ENCODE data around the gene BHLHE41. TPM values are rescaled to one million over a fixed set of nuclear protein-coding genes. Genes with fewer than 3 reads are reported as not detected.

The BHLHE41 gene
- total RNA-seq, 1 experiment from 2014 or later: 7.6 TPM

GRCh38 chr12:26153421-26154154 lies 28.8 kb upstream of the BHLHE41 start:
- Mint-ChIP-seq H3K36me3 (no peaks in the 10 kb centered on the region), H3K9me3 (peaks cover 3% of the 10 kb centered on the region; the same call in 1 of the 2 replicates), H3K27ac (no peak overlapping the region), H3K4me3 (no peak overlapping the region), H3K4me1 (peaks cover 42% of the 10 kb centered on the region), H3K27me3 (ENCODE audit: low read depth) (no peaks in the 10 kb centered on the region)
- ChIA-PET CTCF (interaction anchor here (0.9 kb wide), 1 partner anchor 30 kb away, joined by 3 read pairs; no protein-coding TSS in a partner anchor), POLR2A (no interaction called here)
- ATAC-seq: no peak
- no peak for DNase-seq (ENCODE audit: low spot score)
- TF ChIP-seq GABPB1 (CRISPR knock-in tag; IDR thresholded peaks at IDR 0.05) (0 out of 2 replicates have a peak, but pooled peaks have one; percentile 5), HMGA2 (CRISPR knock-in tag; IDR thresholded peaks at IDR 0.05) (no peak)

- ChIA-PET POLR2A (no interaction called here), CTCF (no interaction called here)
- Mint-ChIP-seq H3K27me3 (ENCODE audit: low read depth) (no peaks in the 10 kb centered on the region), H3K4me1 (peaks cover 38% of the 10 kb centered on the region), H3K36me3 (no peaks in the 10 kb centered on the region), H3K9me3 (peaks cover 3% of the 10 kb centered on the region; the same call in 1 of the 2 replicates), H3K27ac (no peak overlapping the region), H3K4me3 (no peak overlapping the region)
- DNase-seq (ENCODE audit: low spot score) (no peak), ATAC-seq (no peak)
- TF ChIP-seq ZNF121 (CRISPR knock-in tag; IDR thresholded peaks at IDR 0.05) (no peak), ZSCAN18 (CRISPR knock-in tag; IDR thresholded peaks at IDR 0.05) (no peak), ZNF396 (CRISPR knock-in tag; IDR thresholded peaks at IDR 0.05; ENCODE audit: borderline replicate concordance) (no peak), PRRX2 (CRISPR knock-in tag; IDR thresholded peaks at IDR 0.05) (no peak), JUN (CRISPR knock-in tag; IDR thresholded peaks at IDR 0.05) (no peak), E2F1 (CRISPR knock-in tag; IDR thresholded peaks at IDR 0.05) (no peak), NR3C1 (CRISPR knock-in tag; conservative IDR thresholded peaks at IDR 0.05; ENCODE audit: low read depth) (no peak), TCF7 (CRISPR knock-in tag; IDR thresholded peaks at IDR 0.05; ENCODE audit: low read depth) (no peak), NR1H2 (CRISPR knock-in tag; IDR thresholded peaks at IDR 0.05) (no peak)
These were observed 27.8 kb upstream of the BHLHE41 start for GRCh38 chr12:26152507-26153102.

- no peak for TF ChIP-seq ZNF671 (CRISPR knock-in tag; IDR thresholded peaks at IDR 0.05)
- TF ChIP-seq MYBL2 (CRISPR knock-in tag; IDR thresholded peaks at IDR 0.05): no peak
- no peak for TF ChIP-seq ZNF121 (CRISPR knock-in tag; IDR thresholded peaks at IDR 0.05)
- TF ChIP-seq NFATC4 (CRISPR knock-in tag; IDR thresholded peaks at IDR 0.05): no peak
- no peak for TF ChIP-seq JUN (CRISPR knock-in tag; IDR thresholded peaks at IDR 0.05)
- TF ChIP-seq ZNF317 (CRISPR knock-in tag; IDR thresholded peaks at IDR 0.05; ENCODE audit: borderline replicate concordance, low read depth): no peak
- no peak for TF ChIP-seq NFYB (CRISPR knock-in tag; conservative IDR thresholded peaks at IDR 0.05; ENCODE audit: low read depth)
- no peak for TF ChIP-seq ETV6 (CRISPR knock-in tag; IDR thresholded peaks at IDR 0.05)
- TF ChIP-seq KAT7 (CRISPR knock-in tag; IDR thresholded peaks at IDR 0.05; ENCODE audit: borderline replicate concordance): no peak
- TF ChIP-seq TP53 (CRISPR knock-in tag; IDR thresholded peaks at IDR 0.05): no peak
- no peak for TF ChIP-seq GRHL2 (CRISPR knock-in tag; IDR thresholded peaks at IDR 0.05; ENCODE audit: insufficient replicate concordance, severe bottlenecking)
- TF ChIP-seq ZNF138 (CRISPR knock-in tag; conservative IDR thresholded peaks at IDR 0.05): no peak
- TF ChIP-seq ESRRA (CRISPR knock-in tag; IDR thresholded peaks at IDR 0.05; ENCODE audit: borderline replicate concordance): no peak
- no peak for TF ChIP-seq CREB1 (CRISPR knock-in tag; IDR thresholded peaks at IDR 0.05)
- TF ChIP-seq MXD4 (CRISPR knock-in tag; IDR thresholded peaks at IDR 0.05; ENCODE audit: borderline replicate concordance): no peak
- TF ChIP-seq JAZF1 (CRISPR knock-in tag; IDR thresholded peaks at IDR 0.05): no peak
- no peak for TF ChIP-seq AR (CRISPR knock-in tag; IDR thresholded peaks at IDR 0.05)
- TF ChIP-seq ZNF396 (CRISPR knock-in tag; IDR thresholded peaks at IDR 0.05; ENCODE audit: borderline replicate concordance): no peak
- CTCF ChIA-PET: interaction anchor here (0.6 to 0.8 kb wide), 2 partner anchors 255 to 274 kb away, joined by 3 read pairs; no protein-coding TSS in a partner anchor
- H3K36me3 Mint-ChIP-seq: no peaks in the 10 kb centered on the region
- no peak for DNase-seq (ENCODE audit: low spot score)
- POLR2A ChIA-PET: no interaction called here
- H3K4me3 Mint-ChIP-seq: no peak overlapping the region
- ATAC-seq: no peak
- no peaks in the 10 kb centered on the region for H3K27me3 Mint-ChIP-seq (ENCODE audit: low read depth)
- H3K4me1 Mint-ChIP-seq: peaks cover 26% of the 10 kb centered on the region
- peaks cover 3% of the 10 kb centered on the region; the same call in 1 of the 2 replicates for H3K9me3 Mint-ChIP-seq
- H3K27ac Mint-ChIP-seq: no peak overlapping the region
These were observed 26.1 kb upstream of the BHLHE41 start for GRCh38 chr12:26150736-26151450.

Data from WTC11 (cell line).